HG03460 (cell line): ENCODE results near the gene EXOC3L2.

ENCODE experiments used
- ATAC-seq: cut with Tn5 transposase; IDR thresholded peaks from one replicate; pipeline ENCODE4 v1.9.1; 2021; ENCODE audit not compliant: unreplicated experiment

EXOC3L2 gene

GRCh38 chr19:45222724-45223123, 22.5 kb downstream of the EXOC3L2 start:
- no peak for ATAC-seq

DNA sequence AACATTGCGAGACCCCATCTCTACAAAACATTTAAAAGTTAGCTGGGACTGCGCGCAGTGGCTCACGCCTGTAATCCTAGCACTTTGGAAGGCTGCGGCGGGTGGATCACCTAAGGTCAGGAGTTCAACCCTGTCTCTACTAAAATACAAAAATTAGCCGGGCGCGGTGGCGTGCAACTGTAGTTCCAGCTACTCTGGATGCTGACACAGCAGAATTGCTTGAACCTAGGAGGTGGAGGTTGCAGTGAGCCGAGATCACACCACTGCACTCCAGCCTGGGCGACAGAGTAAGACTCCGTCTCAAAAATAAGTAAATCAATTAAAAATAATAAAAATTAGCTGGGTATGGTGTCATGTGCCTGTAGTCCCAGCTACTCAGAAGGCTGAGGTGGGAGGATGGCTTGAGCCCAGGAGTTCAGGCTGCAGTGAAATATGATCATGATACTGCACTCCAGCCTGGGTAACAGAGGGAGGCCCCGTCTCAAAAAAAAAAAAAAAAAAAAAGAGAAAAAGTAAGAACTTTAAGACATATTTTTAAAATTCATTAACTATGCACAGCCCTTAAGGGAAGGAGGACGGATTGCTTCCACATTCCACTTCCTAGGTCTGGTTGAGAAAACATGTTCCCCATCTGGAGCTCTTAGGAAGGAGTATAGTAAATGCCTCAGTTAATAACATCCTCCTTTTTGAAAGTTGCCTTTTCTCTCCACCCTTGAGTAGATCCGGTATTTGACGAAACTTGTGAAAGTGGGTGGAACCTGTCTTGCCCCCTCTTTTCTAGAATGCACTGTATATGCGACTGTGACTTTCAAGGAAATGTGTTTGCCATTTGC, 26.1 kb downstream of the EXOC3L2 start:
- no peak for ATAC-seq

DNA sequence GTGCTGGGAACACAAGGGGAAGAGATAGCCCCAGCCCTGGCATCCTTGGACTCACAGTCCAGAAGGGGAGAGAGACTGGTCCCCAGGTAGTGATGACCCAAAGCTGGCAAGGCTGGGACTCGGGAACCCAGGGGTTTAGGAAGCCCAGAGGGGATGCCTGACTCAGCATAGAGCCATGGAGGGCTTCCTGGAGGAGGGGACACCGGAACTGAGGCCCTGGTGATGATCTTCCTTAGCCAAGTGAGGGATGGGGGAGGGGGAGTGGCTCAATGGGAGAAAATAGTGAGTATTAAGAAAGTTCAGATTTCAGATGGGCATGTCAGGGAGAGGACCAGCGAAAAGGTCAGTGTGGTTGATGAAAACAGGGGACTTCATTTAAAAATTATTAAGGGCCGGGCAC, 26.8 kb downstream of the EXOC3L2 start:
- no peak for ATAC-seq

GRCh38 chr19:45217957-45218334, 27.3 kb downstream of the EXOC3L2 start:
- ATAC-seq, result no peak

GRCh38 chr19:45217193-45217956, 27.8 kb downstream of the EXOC3L2 start:
- ATAC-seq, result no peak

GRCh38 chr19:45216667-45217066, 28.5 kb downstream of the EXOC3L2 start:
- no peak for ATAC-seq

DNA sequence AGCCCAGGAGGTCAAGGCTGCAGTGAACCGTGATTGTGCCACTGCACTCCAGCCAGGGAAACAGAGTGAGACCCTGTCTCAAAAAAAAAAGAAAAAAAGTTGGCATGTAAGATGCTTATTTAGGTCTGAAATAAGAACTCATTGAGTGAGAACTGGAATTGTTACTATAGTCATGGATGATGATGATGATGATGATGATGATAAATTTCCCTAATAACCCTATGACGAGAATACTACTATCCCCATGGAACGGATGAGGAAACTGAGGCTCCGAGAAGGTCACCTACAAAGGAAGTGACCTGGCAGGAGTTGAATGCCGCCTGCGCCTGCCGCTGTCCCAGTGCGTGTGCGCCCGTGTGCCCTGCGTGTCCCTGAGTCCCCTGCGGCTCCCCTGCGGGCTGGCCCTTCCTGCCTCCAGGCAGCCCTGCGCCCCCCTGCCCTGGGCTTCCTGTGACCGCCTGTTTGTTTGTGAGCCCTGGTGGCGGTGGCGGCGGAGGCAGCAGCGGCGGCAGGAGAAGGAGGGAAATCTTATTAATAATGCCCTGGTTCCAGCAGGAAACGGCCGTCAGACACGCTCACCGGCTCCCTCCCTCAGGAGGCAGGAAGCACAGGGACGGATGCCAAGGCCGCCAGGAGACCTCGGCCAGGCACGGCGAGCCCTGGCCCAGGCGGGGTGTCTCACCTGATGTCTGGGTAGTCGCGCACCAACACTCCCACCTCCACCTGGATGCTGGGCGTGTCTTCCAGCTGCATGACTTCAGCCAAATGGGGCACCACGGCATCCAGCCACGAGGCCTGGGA, 29.6 kb downstream of the EXOC3L2 start:
- ATAC-seq, result no peak

GRCh38 chr19:45213031-45213430, 32.2 kb downstream of the EXOC3L2 start:
- no peak for ATAC-seq

DNA sequence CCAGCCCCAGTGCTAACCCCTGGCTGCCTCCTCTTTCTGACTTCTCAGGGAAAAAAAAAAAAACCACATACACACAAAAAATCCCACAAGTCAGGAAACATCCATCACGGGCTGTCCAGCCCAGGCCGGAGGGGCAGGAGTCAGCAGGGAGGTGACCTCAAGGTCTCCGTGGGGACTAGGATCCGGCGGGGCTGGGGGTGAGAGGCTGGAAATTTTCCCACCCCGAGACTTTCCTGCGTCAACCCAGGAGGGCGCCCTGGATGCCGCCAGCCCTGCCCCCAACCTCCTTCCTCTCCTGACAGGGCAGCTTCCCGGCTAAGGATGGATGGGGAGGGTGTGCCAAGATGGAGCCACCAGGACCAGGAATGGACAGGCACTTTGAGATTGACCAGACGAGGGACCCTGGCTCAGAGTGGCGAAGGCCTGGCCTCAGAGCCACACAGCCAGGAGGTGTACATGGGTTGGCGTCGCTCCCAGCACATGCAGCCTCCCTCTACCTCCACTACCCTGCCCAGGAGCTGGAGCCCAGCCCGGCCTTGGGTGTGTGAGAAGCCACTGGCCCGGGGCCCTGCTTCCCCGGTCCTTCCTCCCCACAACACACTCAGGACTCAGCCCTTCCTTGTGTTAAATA, 33.3 kb downstream of the EXOC3L2 start:
- no peak for ATAC-seq

DNA sequence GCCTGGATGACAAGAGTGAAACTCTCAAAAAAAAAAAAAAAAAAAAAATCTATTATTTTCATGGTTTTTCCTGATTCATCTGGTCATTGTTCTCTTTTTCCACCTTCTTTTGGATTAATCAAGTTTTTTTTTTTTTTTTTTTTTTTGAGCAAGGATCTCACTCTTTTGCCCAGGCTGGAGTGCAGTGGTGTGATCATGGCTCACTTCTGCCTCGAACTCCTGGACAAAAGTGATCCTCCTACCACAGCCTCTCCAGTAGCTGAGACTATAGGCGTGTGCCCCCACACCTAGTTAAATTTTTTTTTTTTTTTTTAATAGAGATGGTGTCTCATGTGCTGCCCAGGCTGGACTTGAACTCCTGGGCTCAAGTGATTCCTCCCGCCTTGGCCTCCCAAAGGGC, 38.9 kb downstream of the EXOC3L2 start:
- no peak for ATAC-seq

DNA sequence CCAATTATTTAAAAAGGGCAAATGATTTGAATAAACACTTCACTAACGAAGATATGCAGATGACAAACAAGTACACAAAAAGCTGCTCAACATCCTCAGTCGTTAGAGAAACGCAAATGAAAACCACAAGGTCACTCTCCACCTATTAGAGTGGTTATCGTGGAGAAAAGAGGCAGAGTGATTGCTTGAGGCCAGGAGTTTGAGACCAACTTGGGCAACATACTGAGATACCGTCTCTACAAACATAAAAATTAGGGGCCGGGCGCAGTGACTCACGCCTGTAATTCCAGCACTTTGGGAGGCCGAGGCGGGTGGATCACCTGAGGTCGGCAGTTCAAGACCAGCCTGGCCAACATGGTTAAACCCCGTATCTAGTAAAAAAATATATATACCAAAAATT, 39.4 kb downstream of the EXOC3L2 start:
- ATAC-seq, result no peak

GRCh38 chr19:45202637-45203036, 42.6 kb downstream of the EXOC3L2 start:
- ATAC-seq, result no peak

- ATAC-seq, result no peak
Measured at GRCh38 chr19:45200568-45200967, 44.6 kb downstream of the EXOC3L2 start.

DNA sequence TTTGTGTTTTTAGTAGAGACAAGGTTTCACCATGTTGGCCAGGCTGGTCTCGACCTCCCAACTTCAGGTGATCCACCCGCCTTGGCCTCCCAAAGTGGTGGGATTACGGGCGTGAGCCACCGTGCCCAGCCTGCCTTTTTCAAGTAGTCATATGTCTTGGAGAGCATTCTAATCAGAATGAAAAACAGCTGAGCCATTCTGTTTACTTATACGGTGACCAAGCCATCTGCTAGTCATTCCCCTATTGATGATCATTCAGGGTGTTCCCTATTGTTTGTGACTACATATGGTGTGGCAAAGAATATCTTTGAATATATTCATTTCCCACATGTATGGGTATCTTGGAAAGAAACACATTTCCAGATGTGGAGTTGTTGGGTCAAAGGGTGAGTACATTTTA, 49.4 kb downstream of the EXOC3L2 start:
- no peak for ATAC-seq

- no peak for ATAC-seq
Measured at GRCh38 chr19:45191375-45191774, 53.8 kb downstream of the EXOC3L2 start.

GRCh38 chr19:45189971-45190370, 55.2 kb downstream of the EXOC3L2 start:
- no peak for ATAC-seq

- ATAC-seq, result no peak
Measured at GRCh38 chr19:45187421-45188100, 57.6 kb downstream of the EXOC3L2 start.

GRCh38 chr19:45186509-45187334, 58.5 kb downstream of the EXOC3L2 start:
- ATAC-seq, result no peak

- ATAC-seq, result no peak
Measured at GRCh38 chr19:45184115-45184514, 61.1 kb downstream of the EXOC3L2 start.

- ATAC-seq, result no peak
Measured at GRCh38 chr19:45182758-45183157, 62.4 kb downstream of the EXOC3L2 start.
